OCI-LY1 (cell line): ENCODE measurements around the gene KPNA1.
A peak's percentile ranks its signal among the peaks of the same experiment; 100 is the strongest.

Experiments
- H2AFZ ChIP-seq: fragments of 200-600 bp; sonication (generic), shearing (Covaris generic); 2 replicates; pipeline ENCODE4 v1.6.0; 2014; ENCODE audit warnings: antibody characterized with exemption, mild to moderate bottlenecking, low read length
- H3F3A ChIP-seq: fragments of 200-600 bp; sonication (generic), shearing (Covaris generic); 2 replicates; pipeline ENCODE4 v1.6.0; 2014; ENCODE audit warnings: mild to moderate bottlenecking, antibody characterized with exemption, low read length, moderate library complexity; ENCODE audit not compliant: insufficient read depth
- H3K27ac ChIP-seq: fragments of 200-600 bp; sonication (generic); 2 replicates; pipeline ENCODE4 v1.5.1; 2014; ENCODE audit warnings: low read length, mixed run types, mild to moderate bottlenecking, low read depth; ENCODE audit not compliant: poor library complexity, severe bottlenecking
- H3K27me3 ChIP-seq: fragments of 200-600 bp; sonication (generic); 2 replicates; pipeline ENCODE4 v1.6.0; 2014; ENCODE audit warnings: antibody characterized with exemption, mild to moderate bottlenecking, low read length, moderate library complexity; ENCODE audit not compliant: insufficient read depth
- H3K36me3 ChIP-seq: fragments of 200-600 bp; sonication (generic); 2 replicates; pipeline ENCODE4 v1.6.1; 2014; ENCODE audit warnings: mild to moderate bottlenecking, antibody characterized with exemption, low read length, moderate library complexity, mixed read lengths; ENCODE audit not compliant: insufficient read depth
- H3K4me1 ChIP-seq: fragments of 200-600 bp; sonication (generic); 2 replicates; pipeline ENCODE4 v1.5.1; 2014; ENCODE audit warnings: mild to moderate bottlenecking, low read length, moderate library complexity; ENCODE audit not compliant: insufficient read depth, severe bottlenecking
- H3K4me2 ChIP-seq: fragments of 200-600 bp; sonication (generic), shearing (Covaris generic); 2 replicates; pipeline ENCODE4 v1.6.1; 2014; ENCODE audit warnings: low read length
- H3K4me3 ChIP-seq: fragments of 200-600 bp; sonication (generic); 2 replicates; pipeline ENCODE4 v1.5.1; 2014; ENCODE audit warnings: low read length, low read depth, mild to moderate bottlenecking, mixed read lengths; ENCODE audit not compliant: poor library complexity, severe bottlenecking
- H3K79me2 ChIP-seq: fragments of 200-600 bp; shearing (Covaris generic); 2 replicates; pipeline ENCODE4 v1.6.1; 2016; ENCODE audit warnings: mixed run types, low read length, mixed read lengths; ENCODE audit not compliant: insufficient read depth
- H3K9ac ChIP-seq: fragments of 200-600 bp; sonication (generic), shearing (Covaris generic); 2 replicates; pipeline ENCODE4 v1.6.1; 2014; ENCODE audit warnings: mild to moderate bottlenecking, low read length, mixed read lengths
- H3K9me2 ChIP-seq: fragments of 200-600 bp; sonication (generic), shearing (Covaris generic); 2 replicates; pipeline ENCODE4 v1.6.1; 2014; ENCODE audit warnings: low read depth, mild to moderate bottlenecking, low read length, mixed read lengths
- H3K9me3 ChIP-seq: fragments of 200-600 bp; shearing (Covaris generic); 2 replicates; pipeline ENCODE4 v1.6.1; 2014; ENCODE audit warnings: low read length, mixed read lengths
- H4K20me1 ChIP-seq: fragments of 200-600 bp; sonication (generic), shearing (Covaris generic); 2 replicates; pipeline ENCODE4 v1.6.0; 2016; ENCODE audit warnings: mild to moderate bottlenecking, low read length; ENCODE audit not compliant: insufficient read depth
- EZH2 ChIP-seq: fragments of 200-600 bp; sonication (generic), shearing (Covaris generic); IDR thresholded peaks from 2 replicates; pipeline ENCODE4 v1.8.0; 2017; ENCODE audit warnings: borderline replicate concordance, mixed run types, mild to moderate bottlenecking, antibody characterized with exemption, low read length, moderate library complexity, mixed read lengths
- TF ChIP-seq, protein P1 (sequence below): fragments of 200-600 bp; sonication (generic), shearing (Covaris generic); IDR thresholded peaks from 2 replicates; pipeline ENCODE4 v1.5.1; 2017; ENCODE audit warnings: mild to moderate bottlenecking, antibody characterized with exemption, low read length, moderate library complexity, mixed read lengths

The KPNA1 gene

DNA sequence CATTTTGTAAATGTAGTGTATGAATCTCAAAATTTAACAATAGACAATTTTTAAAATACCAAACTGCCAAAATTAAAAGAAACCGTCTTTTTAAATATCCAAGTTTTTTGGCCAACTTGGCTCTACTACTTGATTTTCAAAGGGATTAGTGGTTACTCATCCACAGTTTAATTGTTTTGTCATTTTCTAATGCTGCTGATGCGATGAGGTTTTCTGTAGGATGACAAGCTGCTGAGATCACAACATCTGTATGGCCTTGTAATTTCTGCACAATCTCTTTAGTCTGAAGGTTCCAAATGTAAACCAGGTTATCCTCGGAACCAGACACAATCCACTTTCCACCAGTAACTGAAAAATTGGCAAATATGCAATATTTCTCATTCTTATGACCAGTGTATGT, 100.3 kb downstream of the KPNA1 start:
- Histone ChIP-seq H4K20me1 (no peaks in the 10 kb centered on the region), H3K4me2 (peak overlapping the region; percentile 99), H3K36me3 (peaks cover 51% of the 10 kb centered on the region; the same call in 1 of the 2 replicates), H3F3A (peaks cover 8% of the 10 kb centered on the region; the same call in 1 of the 2 replicates), H3K4me1 (peaks cover 52% of the 10 kb centered on the region), H3K4me3 (peak overlapping the region; percentile 84), H3K27ac (peak overlapping the region; percentile 91), H3K9me3 (no peaks in the 10 kb centered on the region), H3K9ac (peak overlapping the region; percentile 89; the same call in 1 of the 2 replicates), H3K27me3 (no peaks in the 10 kb centered on the region), H2AFZ (no peak overlapping the region), H3K9me2 (no peaks in the 10 kb centered on the region), H3K79me2 (peaks cover 9% of the 10 kb centered on the region)
- no peak for TF ChIP-seq EZH2
- TF ChIP-seq, protein P1, sequence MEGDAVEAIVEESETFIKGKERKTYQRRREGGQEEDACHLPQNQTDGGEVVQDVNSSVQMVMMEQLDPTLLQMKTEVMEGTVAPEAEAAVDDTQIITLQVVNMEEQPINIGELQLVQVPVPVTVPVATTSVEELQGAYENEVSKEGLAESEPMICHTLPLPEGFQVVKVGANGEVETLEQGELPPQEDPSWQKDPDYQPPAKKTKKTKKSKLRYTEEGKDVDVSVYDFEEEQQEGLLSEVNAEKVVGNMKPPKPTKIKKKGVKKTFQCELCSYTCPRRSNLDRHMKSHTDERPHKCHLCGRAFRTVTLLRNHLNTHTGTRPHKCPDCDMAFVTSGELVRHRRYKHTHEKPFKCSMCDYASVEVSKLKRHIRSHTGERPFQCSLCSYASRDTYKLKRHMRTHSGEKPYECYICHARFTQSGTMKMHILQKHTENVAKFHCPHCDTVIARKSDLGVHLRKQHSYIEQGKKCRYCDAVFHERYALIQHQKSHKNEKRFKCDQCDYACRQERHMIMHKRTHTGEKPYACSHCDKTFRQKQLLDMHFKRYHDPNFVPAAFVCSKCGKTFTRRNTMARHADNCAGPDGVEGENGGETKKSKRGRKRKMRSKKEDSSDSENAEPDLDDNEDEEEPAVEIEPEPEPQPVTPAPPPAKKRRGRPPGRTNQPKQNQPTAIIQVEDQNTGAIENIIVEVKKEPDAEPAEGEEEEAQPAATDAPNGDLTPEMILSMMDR = no peak

DNA sequence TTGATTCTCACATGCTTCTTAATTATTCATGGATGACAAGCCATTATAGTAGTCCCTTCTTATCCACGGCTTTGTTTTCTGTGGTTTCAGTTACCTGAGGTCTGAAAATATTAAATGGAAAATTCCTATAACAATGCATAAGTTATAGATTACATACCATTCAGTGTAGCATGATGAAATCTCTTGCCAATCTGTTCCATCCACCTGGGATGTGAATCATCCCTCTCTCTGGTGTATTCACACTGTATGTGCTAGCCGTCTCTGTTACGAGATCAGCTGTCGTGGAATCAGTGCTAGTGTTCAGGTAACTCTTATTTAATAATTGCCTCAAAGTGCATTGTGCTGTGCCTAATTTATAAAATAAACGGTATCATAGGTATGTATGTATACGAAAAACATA, 104.1 kb downstream of the KPNA1 start:
- H3K79me2 ChIP-seq = peaks cover 9% of the 10 kb centered on the region
- no peak overlapping the region for H3K4me2 ChIP-seq
- no peak overlapping the region for H3K9ac ChIP-seq
- TF ChIP-seq EZH2 = no peak
- TF ChIP-seq, protein P1 = no peak
- no peaks in the 10 kb centered on the region for H3K9me3 ChIP-seq
- peaks cover 7% of the 10 kb centered on the region; the same call in 1 of the 2 replicates for H3F3A ChIP-seq
- peaks cover 45% of the 10 kb centered on the region for H3K4me1 ChIP-seq
- H3K27ac ChIP-seq = no peak overlapping the region
- no peak overlapping the region for H2AFZ ChIP-seq
- H4K20me1 ChIP-seq = no peaks in the 10 kb centered on the region
- H3K36me3 ChIP-seq = peaks cover 83% of the 10 kb centered on the region; the same call in 1 of the 2 replicates
- H3K9me2 ChIP-seq = no peaks in the 10 kb centered on the region
- H3K4me3 ChIP-seq = no peak overlapping the region
- no peaks in the 10 kb centered on the region for H3K27me3 ChIP-seq

DNA sequence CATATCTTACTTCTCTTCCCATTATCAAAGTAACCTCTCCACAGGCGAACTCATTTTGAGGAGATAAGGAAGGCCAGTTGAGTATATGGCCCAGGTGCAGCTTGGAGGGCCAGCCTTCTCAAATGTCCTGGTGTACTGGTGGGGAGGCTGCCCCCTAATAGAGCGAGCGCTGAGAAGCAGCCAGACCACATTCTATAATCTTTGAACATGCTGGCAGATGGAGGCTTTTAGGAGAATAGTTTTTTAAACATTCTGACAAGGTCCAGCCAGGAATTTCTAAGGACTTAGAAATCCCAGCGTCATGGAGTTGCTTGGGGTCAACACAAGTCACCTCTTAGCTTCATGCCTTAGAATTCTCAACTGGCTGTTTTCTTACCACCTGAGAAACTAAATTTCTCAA, 104.6 kb downstream of the KPNA1 start:
- H3K9me2 ChIP-seq = no peaks in the 10 kb centered on the region
- H3K79me2 ChIP-seq = peaks cover 7% of the 10 kb centered on the region
- no peak overlapping the region for H3K4me3 ChIP-seq
- no peak overlapping the region for H3K27ac ChIP-seq
- no peak overlapping the region for H3K9ac ChIP-seq
- peaks cover 4% of the 10 kb centered on the region; the same call in 1 of the 2 replicates for H3F3A ChIP-seq
- TF ChIP-seq EZH2 = no peak
- H4K20me1 ChIP-seq = no peaks in the 10 kb centered on the region
- H2AFZ ChIP-seq = no peak overlapping the region
- no peaks in the 10 kb centered on the region for H3K27me3 ChIP-seq
- no peak overlapping the region for H3K4me2 ChIP-seq
- no peaks in the 10 kb centered on the region for H3K9me3 ChIP-seq
- peaks cover 42% of the 10 kb centered on the region for H3K4me1 ChIP-seq
- peaks cover 88% of the 10 kb centered on the region; the same call in 1 of the 2 replicates for H3K36me3 ChIP-seq

DNA sequence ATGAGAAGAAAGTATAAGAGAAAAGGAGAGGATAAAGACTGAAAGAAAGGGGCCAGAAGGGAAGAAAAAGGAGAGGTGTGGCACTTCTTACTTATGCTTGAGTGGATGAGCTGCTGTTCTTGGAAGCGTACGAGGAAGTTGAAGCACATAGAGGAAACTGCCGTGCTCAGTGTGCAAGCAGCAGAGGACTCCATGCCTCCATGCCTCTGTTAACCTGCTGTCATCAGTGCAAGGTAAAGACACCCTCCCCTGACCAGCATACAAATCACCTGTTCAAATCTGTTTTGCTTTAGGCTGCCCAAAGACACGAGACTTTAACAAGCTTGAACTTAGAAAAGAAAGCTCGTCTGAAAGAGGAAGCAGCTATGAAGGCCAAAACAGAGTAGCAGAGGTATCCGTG, 105.3 kb downstream of the KPNA1 start:
- Histone ChIP-seq H3K79me2 (peaks cover under 1% of the 10 kb centered on the region; the same call in 1 of the 2 replicates), H3K9me2 (no peaks in the 10 kb centered on the region), H3K4me3 (no peak overlapping the region), H3K27ac (no peak overlapping the region), H4K20me1 (no peaks in the 10 kb centered on the region), H3K9ac (no peak overlapping the region), H3K36me3 (peaks cover 94% of the 10 kb centered on the region), H3K9me3 (no peaks in the 10 kb centered on the region), H2AFZ (no peak overlapping the region), H3K4me2 (peak overlapping the region; percentile 13; the same call in 1 of the 2 replicates), H3K4me1 (peaks cover 35% of the 10 kb centered on the region), H3F3A (no peaks in the 10 kb centered on the region; the same call in 1 of the 2 replicates), H3K27me3 (no peaks in the 10 kb centered on the region)
- TF ChIP-seq EZH2 = no peak
- TF ChIP-seq, protein P1 = no peak
